ACHN (cell line): ENCODE data around the gene ALX3.

Source experiments
- DNase-seq: peaks from one replicate; pipeline ENCODE4 v3.0.0-alpha.2; 2015
- in situ Hi-C: cut with HindIII; loops from 2 replicates; pipeline ENCODE4 v1.10.0; 2017; ENCODE audit warnings: low sequenced_read_pairs, low pct_ligation_motif_present, low pct_unique_long_range_greater_than_20kb

ALX3 gene

GRCh38 chr1:110070671-110071242 lies at the start of gene ALX3:
Gene ALX3 (minus strand): TSS chr1:110070672. CDS start chr1:110070612, 60 bp downstream.
- DNase-seq = no peak
- in situ Hi-C loops = no loop called here

- DNase-seq = no peak
- in situ Hi-C loops = no loop called here
Measured at GRCh38 chr1:110119843-110120242, 49.4 kb upstream of the ALX3 start.

GRCh38 chr1:110118636-110119396 lies 48.3 kb upstream of the ALX3 start:
- peak; percentile 7 for DNase-seq
- in situ Hi-C loops = no loop called here

GRCh38 chr1:110114784-110115183 lies 44.3 kb upstream of the ALX3 start:
- DNase-seq = no peak

GRCh38 chr1:110114173-110114572 lies 43.7 kb upstream of the ALX3 start:
- in situ Hi-C loops = no loop called here
- DNase-seq = no peak

More at GRCh38 chr1:110114784-110115183, 44.3 kb upstream of the ALX3 start:
- in situ Hi-C loops = no loop called here

GRCh38 chr1:110113551-110113950 lies 43.1 kb upstream of the ALX3 start:
- no peak for DNase-seq
- in situ Hi-C loops = no loop called here

- DNase-seq = no peak
- in situ Hi-C loops = no loop called here
Measured at GRCh38 chr1:110112656-110113055, 42.2 kb upstream of the ALX3 start.

GRCh38 chr1:110112143-110112542 lies 41.7 kb upstream of the ALX3 start, which contains the start of gene UBL4B:
Gene UBL4B (plus strand): TSS chr1:110112443. CDS start chr1:110112535, 92 bp downstream.
- no peak for DNase-seq
- in situ Hi-C loops = no loop called here

GRCh38 chr1:110111081-110111480 lies 40.6 kb upstream of the ALX3 start:
- in situ Hi-C loops = no loop called here
- DNase-seq = no peak

GRCh38 chr1:110107867-110108469 lies 37.5 kb upstream of the ALX3 start:
- no peak for DNase-seq
- in situ Hi-C loops = no loop called here

- DNase-seq = peak; percentile 56
- in situ Hi-C loops = no loop called here
Measured at GRCh38 chr1:110106013-110106941, 35.8 kb upstream of the ALX3 start.

- in situ Hi-C loops = no loop called here
Measured at GRCh38 chr1:110102081-110102480, 31.6 kb upstream of the ALX3 start.

GRCh38 chr1:110100335-110100734 lies 29.9 kb upstream of the ALX3 start:
- in situ Hi-C loops = no loop called here
- no peak for DNase-seq

More at GRCh38 chr1:110102081-110102480, 31.6 kb upstream of the ALX3 start:
- DNase-seq = no peak

- in situ Hi-C loops = no loop called here
- DNase-seq = no peak
Measured at GRCh38 chr1:110098222-110099026, 28.0 kb upstream of the ALX3 start.

- in situ Hi-C loops = no loop called here
- DNase-seq = no peak
Measured at GRCh38 chr1:110097507-110098221, 27.2 kb upstream of the ALX3 start.

GRCh38 chr1:110094931-110095654 lies 24.6 kb upstream of the ALX3 start:
- DNase-seq = no peak
- in situ Hi-C loops = no loop called here

GRCh38 chr1:110092991-110093390 lies 22.5 kb upstream of the ALX3 start:
- in situ Hi-C loops = no loop called here
- no peak for DNase-seq
